Activated T-helper 1 cell treated with Interleukin-2 at 50 U/mL for 16 hours (primary cell): ENCODE data around the gene HMGB3.
"Not testable (repeated sequence)": the region's sequence is repeated elsewhere in the genome, so short reads cannot be mapped to it uniquely, and the experiment has no call there.

ENCODE experiments used
- DNase-seq: peaks from one replicate; pipeline ENCODE4 v3.0.0-alpha.2; 2020; ENCODE audit warnings: low read depth

HMGB3 gene

DNA sequence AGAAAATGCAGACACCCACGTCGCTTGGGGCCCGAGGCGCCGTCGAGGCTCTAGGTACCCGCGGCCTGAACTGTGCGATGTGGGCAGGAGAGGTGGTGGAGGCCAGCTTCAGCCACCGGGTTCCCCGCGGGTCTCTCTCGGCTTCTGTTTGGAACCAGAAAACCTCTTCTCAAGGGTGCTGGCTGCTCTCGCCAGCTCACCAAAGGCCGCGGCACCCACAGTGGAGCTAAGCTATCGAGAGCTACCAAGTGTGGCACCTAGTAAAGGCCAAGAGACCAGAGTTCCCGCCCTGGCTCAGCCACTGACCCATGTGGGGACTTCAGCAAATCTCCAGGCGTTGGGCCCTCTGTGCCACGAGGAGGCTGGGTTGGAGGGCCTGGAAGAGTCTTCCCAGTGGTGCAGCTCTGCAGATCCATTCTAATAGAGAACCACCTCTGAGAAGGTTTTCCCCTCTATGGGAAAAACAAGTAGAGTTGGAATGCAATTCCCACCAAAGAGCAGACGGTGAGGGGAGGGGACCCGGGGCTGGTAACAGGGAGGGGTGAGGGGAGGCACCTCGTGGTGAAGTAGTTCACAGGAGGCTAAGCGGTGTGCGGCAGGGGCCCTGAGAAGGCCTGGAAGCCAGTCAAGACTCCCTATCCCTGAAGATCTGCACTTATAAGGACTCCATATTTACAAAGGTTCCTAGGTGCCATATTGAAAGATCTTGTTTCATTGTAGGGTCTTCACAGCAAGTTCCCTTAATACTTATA, 5.5 kb upstream of the HMGB3 start:
- no peak for DNase-seq

DNA sequence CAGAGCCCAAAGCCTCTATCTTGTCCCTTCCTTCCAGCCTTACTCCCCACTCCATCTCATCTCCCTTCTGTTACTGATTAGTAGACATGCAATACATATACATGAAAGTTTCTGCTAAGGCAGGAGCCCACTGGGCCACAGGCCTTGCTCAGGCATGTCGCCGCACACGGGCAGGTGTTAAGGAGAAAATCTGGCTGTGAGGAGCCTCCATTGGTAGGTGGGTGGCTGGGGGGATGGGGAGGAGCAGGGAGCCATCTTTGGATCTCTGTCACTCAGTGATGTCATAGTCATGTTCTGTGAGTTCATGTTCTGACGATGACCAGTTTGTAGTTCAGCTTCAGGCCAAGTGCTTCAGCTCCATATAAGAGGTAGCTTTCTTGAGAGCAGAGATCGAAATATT, 2.9 kb upstream of the HMGB3 start:
- no peak for DNase-seq

DNA sequence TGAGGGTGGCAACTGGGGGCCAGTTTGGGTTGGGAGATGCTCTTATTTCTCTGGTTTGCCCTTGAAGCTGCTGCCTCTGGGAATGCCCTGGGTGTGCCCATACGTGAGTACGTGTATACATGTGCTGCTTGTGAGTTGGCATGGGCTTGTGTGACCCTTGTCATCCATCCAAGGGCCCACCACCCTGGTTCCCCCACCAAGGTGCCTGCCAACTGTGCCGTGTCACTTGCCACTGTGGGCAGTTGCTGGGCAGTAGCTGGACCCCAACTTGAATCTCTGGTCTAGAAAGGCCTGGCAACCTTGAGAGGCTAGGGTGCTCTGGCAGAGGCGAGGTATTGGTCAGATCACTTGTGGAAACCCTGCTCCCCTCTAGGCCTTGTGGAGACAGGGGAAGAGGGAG, 2.4 kb upstream of the HMGB3 start:
- DNase-seq = no peak

DNA sequence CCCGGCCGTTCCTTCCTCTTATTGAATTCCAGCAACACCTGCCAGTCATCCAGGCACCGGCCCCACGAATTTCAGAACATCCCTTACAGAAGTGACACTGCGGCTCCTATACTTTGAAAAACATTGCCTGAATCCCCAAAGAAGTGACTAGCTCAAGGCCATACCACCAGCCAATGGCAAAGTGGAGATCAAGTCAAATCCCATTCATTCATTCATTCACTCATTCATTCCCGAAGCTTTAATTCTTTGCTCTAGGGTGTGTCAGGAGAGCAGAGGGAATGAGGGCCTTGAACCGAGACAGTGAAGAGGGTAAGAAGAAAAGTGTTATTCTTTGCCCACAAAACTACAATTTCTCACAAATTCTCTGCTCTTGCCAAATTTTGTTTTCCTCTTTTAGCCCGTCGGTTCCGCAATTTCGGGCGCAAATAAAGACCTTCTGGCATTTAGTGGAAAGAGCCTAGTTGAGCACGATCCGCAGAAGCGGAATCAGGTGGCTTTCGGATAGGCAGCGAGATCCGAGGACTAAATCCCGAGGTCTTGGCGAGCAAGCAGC, 824 bp upstream of the HMGB3 start:
- no peak for DNase-seq

DNA sequence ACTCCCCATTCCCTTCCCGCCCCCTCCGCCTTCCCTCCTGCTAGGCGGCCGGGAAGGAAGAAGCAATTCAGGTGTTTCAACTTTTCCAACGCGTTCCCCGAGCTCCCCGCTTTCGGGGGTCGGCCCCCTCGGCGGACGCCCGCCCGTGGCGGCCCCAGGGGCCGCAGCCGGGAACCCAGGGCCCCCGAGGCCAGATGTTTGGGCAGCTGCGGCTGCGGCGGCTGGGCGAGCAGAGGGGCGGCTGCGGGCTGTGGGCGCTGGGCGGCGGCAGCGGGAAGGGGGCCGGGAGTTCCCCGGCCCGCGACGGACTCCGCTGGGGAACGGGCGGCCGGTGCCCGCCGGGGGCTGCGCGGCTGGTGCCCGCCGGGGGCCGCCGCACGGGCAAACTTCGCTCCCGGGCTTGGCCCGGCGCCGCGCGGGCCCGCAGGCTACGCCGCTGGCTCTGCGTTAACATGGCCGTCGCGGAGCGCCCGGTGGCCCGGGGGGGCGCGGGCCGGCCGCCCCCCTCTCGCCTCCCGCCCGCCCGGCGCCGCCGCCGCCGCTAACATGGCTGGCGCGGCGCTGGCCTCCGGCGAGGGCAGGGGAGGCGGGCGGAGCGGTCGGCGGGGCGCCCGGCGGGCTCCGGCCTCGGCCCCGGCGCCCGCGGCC, 510 bp downstream of the HMGB3 start:
- no peak for DNase-seq

DNA sequence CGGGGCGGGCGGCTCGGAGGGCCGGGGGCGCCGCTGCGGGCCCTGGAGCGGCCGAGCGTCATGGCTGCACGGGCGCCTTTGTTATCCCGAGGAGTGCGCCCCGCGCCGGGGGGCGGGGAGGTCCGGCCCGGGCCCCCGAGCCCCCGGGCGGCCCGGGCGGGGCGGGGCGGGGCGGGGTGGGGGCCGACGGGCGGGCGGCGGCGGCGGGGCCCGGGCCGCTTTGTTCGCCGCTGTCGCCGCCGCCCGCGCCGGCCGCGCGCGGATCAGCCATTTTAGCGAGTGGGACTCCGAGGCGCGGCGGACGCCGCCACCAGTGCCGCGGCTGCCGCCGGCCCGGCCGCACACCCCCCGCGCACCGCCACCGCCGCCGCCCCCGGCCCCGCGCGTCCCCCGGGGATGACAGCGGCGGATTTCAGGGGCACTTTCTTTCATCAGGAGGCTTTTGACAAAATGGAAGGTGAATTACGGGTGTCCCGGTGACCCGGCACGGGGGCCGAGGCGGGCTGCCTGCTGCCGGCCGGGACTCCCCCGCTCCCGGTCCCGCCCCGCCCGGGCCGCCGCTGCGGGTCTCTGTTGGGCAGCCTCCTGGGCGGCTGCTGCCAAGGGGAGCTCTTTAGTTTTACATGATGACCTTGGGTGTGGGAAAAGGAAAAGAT, 1.2 kb downstream of the HMGB3 start:
- no peak for DNase-seq

DNA sequence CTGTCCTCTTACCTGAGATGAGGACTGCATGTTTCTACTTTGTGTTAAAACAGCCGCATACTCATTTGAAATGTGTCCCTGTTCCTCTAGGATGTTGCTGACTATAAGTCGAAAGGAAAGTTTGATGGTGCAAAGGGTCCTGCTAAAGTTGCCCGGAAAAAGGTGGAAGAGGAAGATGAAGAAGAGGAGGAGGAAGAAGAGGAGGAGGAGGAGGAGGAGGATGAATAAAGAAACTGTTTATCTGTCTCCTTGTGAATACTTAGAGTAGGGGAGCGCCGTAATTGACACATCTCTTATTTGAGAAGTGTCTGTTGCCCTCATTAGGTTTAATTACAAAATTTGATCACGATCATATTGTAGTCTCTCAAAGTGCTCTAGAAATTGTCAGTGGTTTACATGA, 4.6 kb downstream of the HMGB3 start:
- DNase-seq = not testable (repeated sequence)

DNA sequence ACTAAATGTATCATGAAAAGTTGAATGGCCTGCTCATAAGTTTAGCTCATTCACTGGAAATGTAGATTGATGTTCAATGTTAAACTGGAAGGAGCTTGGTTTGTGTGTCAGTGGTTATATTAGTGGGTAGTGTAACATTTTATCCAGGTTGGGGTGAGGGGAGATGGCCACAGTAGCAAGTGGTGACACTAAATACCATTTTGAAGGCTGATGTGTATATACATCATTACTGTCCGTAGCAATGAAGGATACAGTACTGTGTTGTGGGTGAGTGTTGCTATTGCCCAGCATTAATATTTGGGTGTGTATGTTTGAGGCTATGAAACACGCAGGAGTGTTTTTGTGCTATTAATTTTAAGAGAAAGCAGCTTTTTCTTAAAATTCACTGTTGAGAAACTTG, 6.3 kb downstream of the HMGB3 start:
- DNase-seq = no peak

DNA sequence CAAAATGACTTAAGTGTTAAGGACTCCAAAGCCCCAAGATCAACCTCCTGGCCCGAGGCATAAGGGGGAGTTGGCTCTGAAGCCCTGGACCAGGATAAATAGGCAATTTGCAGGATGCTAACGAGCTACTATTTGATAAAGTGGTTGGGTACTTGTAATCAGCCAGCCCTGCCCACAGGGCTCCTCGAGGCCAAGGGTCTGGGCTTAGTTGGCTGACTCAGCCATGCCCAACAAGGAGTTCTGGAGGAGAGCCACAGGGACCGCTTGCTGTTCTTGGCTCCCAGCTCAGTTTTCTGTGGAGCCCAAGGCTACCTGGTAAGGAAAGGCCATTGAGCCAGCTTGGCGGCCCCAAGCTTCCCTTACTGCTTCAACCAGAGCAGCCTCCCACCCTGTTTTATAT, 7.8 kb downstream of the HMGB3 start:
- DNase-seq = no peak

DNA sequence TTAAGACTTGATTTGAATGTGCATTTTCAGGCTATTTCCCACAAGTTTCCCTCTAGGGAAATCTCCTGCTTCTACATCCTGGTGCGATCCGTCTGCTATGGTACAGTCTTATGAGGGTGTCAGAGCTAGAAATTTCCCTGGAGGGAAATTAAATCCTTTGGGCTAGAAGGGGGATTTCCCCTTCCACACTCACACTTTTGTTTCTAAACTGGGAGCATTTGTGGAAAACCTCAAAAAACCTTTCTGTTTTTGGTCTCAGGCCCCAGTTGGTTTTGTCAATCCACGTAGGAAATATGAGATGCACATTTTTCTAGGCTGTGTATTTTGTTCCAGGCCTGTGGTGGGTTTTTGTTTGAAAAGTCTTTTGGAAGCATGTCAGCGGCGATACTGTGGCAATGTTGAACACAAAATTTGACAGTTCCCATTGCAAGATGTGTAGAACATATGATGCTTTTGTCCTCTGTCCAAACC, 17.8 kb downstream of the HMGB3 start:
- DNase-seq = no peak

DNA sequence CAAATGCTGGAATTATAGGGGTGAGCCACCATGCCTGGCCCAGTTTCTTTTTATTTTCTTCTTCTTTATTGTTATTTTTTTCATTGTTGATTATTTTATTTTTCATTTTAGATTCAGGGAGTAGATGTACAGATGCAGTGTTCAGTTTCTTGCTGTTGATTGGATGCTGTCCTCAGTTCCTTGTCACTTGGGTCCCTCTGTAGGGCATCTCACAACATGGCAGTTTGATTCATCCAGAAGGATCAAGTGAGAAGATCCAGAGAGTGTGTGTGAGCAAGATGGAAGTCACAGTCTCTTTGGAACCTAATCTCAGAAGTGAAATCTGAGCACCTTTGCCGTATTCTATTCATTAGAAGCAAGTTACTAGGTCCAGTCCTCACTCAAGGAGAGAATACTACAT, 20.9 kb downstream of the HMGB3 start:
- DNase-seq = no peak

DNA sequence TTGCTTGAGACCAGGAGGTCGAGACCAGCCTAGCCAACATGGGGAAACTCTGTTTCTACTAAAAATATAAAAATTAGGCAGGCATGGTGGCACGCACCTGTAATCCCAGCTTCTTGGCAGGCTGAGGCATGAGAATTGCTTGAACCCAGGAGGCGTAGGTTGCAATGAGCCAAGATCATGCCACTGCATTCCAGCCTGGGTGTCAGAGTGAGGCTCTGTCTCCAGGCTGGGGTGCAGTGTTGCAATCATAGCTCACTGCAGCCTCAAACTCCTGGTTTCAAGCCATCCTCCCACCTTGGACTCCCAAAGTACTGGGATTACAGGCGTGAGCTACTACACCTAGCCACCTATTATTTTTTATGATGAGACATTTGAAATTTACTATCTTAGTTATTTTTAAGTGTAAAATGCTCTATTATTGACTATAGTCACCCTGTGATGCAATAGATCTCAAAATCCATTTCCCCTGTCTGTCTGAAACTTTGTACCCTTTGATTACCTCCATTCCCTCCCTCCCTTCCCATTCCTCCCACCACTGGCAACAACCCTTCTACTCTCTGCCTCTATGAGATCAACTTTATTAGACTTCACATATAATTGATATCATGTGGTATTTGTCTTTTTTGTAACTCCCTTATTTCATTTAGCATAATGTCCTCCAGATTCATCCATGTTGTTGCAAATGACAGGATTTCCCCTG, 23.4 kb downstream of the HMGB3 start:
- no peak for DNase-seq

DNA sequence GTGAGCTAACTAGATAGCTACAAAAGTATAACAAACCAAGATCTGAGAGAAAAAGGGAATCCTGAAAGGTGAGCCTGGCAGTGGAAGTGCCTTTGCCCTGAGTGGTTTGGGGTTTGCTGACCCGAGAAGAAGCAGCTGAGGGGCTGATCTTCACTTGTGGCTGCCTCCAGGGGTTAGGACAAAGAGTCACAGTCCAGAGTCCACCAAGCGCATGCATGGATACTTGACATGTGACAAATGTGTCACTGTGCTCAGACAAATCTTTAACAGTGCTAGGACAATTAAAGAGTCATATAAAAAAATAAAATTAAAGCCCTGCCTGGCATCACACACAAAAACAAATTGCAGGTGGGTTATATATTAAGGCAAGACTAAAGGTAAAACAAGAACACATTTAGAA, 26.4 kb downstream of the HMGB3 start:
- DNase-seq = no peak

DNA sequence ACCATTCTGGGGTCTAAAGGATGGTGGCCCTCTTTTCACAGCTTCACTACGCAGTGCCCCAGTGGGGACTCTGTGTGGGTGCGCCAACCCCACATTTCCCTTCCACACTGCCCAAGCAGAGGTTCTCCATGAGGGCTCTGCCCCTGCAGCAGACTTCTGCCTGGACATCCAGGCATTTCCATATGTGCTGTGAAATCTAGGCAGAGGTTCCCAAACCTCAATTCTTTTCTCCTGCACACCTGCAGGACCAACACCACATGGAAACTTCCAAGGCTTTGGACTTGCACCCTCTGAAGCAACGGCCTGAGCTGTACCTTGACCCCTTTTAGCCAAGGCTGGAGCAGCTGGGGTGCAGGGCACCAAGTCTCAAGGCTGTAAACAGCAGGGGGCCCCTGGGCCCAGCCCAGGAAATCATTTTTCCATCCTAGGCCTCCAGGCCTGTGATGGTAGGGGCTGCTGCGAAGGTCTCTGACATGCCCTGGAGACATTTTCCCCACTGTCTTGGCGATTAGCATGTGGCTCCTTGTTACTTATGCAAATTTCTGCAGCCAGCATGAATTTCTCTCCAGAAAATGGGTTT, 30.1 kb downstream of the HMGB3 start:
- no peak for DNase-seq

DNA sequence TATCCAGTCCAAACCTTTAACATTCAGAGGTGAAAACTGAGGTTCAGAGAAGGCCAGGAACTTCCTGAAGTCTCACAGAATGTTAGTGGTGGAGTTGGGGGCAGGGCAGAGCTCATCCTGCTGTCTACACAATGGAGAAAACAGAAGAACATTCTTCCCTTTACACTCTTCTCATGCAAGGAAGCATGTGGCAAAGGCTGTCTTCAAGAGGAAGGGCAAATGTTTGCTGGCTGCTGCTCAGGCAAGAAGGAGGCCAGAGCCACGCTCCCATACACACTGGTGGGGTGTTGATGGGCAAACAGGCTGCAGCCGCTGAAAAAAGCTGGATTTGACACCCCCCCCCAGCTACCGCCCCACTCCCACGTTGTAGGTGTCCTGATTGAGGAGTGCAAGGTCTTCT, 32.5 kb downstream of the HMGB3 start:
- DNase-seq = no peak

DNA sequence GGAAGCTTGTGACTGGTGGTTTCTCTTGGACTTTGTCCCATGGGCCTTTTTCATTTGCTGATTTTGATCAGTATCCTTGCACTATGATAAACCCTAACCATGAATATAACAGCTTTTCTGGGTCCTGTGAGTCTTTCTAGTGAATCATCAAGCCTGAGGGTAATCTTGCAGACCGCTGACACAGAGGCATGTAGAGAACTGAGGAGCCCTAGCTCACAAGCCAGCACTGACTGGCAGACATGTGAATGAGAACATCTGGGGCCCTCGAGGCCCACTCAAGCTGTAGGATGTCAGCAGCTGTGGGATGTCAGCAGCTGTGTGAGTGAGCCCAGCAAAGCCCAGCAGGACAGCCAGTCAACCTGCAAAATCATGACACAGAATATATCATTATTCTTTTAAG, 36.7 kb downstream of the HMGB3 start:
- DNase-seq = no peak

DNA sequence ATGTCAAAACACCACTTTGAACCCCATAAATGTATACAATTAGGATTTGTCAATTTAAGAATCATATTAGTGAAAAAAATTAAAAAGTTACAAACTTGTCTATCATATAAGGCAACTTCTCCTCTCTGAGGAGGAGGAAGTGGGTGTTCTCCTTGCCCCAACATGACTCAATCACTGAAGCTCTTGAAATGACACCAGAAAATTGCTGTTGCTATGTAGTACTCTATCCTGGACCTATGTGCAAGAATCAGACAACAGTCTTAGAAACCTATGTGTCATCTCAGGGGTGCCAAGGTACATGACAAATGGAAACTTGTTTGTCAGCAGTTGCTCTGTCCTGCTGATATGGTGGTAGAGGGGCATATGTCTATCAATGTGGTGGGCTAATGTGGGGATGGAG, 47.7 kb downstream of the HMGB3 start:
- DNase-seq = no peak

DNA sequence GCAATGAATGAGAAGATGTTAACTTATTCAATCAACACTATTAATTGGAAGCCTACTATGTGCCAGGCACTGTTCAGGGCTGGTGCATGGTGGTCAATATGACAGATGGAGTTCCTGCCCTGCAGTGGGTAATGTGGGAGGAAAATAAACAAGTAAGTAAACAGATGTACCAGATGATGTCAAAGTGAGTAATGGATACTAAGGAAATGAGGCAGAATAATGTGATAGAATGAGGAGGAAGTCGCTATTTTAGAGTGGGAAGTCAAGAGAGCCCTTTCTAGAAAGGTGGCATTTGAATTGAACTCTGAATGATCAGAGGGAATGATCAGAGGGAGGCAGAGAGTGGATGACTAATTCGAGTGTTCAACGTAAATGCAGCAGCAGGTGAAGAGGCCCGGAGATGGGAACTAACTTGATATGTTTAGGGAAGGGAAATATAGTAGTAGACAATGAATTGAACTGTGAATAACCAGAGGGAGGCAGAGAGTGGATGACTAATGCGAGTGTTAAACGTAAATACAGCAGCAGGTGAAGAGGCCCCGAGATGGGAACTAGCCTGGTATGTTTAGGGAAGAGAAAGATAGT, 48.3 kb downstream of the HMGB3 start:
- no peak for DNase-seq

DNA sequence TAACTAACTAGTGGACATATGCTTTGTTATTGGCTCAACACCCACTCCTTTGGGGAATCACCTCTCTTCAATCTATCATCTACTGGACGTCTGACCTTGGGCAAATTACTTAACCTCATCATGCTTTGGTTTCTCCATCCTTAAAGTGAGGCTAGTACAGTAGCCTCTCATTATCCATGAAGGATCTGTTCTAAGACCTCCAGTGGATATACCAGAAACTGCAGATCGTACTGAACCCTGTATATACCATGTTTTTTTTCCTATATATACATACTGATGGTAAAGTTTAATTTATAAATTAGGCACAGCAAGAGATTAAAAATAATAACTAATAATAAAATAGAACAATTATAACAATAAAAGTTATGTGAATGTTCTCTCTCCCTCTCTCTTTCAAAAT, 56.2 kb downstream of the HMGB3 start:
- DNase-seq = no peak
